ENCODE measurements around the gene TEX19. TPM values are rescaled to one million over a fixed set of nuclear protein-coding genes. Genes with fewer than 3 reads are reported as not detected.
"Not testable (repeated sequence)": the region's sequence is repeated elsewhere in the genome, so short reads cannot be mapped to it uniquely, and the experiment has no call there.

Gene TEX19
- total RNA-seq, 1 donor from 2014 or later = 0.10 TPM

DNA sequence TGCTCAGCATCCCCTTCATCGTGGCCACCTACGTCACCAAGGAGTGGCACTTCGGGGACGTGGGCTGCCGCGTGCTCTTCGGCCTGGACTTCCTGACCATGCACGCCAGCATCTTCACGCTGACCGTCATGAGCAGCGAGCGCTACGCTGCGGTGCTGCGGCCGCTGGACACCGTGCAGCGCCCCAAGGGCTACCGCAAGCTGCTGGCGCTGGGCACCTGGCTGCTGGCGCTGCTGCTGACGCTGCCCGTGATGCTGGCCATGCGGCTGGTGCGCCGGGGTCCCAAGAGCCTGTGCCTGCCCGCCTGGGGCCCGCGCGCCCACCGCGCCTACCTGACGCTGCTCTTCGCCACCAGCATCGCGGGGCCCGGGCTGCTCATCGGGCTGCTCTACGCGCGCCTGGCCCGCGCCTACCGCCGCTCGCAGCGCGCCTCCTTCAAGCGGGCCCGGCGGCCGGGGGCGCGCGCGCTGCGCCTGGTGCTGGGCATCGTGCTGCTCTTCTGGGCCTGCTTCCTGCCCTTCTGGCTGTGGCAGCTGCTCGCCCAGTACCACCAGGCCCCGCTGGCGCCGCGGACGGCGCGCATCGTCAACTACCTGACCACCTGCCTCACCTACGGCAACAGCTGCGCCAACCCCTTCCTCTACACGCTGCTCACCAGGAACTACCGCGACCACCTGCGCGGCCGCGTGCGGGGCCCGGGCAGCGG, 15.7 kb downstream of the TEX19 start:
- Mint-ChIP-seq H3K4me3 (no peak overlapping the region), H3K27me3 (ENCODE audit: insufficient read depth) (peaks cover 51% of the 10 kb centered on the region), H3K4me1 (ENCODE audit: low read depth) (peaks cover 20% of the 10 kb centered on the region), H3K9me3 (no peaks in the 10 kb centered on the region), H3K36me3 (ENCODE audit: low read depth) (no peaks in the 10 kb centered on the region), H3K27ac (no peak overlapping the region)
- no peak for DNase-seq (ENCODE audit: low spot score)
- intact Hi-C loops (cut with micrococcal nuclease) = no loop called here

DNA sequence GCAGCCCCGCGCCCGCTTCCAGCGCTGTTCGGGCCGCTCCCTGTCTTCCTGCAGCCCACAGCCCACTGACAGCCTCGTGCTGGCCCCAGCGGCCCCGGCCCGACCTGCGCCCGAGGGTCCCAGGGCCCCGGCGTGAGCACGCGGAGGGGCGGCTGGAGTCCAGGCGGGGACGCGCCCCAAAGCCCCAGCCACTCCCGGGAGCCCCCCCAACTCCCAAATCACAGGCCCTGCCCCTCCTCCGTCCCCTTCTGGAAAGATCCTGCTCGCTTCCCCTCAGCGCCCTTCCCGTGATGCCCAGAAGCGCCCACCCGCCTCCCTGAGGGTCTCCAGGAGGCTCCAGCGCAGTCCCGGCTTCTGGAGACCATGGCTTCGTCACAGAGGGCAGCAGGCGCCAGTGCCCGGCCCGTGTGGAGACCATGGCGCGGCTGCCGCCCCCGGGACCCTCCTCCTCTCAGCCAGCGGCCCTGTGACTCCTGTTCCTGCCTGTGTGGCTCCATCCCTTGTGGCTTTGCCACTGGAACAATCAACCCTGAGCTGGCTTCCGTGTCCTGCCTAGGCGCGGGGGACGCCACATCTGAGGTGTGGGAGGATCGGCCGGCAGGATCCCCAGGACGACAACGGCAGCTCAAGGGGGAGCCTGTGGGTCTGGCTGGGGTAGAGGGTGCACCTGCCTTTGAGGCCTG, 16.5 kb downstream of the TEX19 start:
- intact Hi-C loops (cut with micrococcal nuclease) = no loop called here
- Mint-ChIP-seq H3K4me3 (no peak overlapping the region), H3K27ac (no peak overlapping the region), H3K9me3 (no peaks in the 10 kb centered on the region), H3K36me3 (ENCODE audit: low read depth) (no peaks in the 10 kb centered on the region), H3K4me1 (ENCODE audit: low read depth) (peaks cover 19% of the 10 kb centered on the region), H3K27me3 (ENCODE audit: insufficient read depth) (peaks cover 51% of the 10 kb centered on the region)
- no peak for DNase-seq (ENCODE audit: low spot score)

DNA sequence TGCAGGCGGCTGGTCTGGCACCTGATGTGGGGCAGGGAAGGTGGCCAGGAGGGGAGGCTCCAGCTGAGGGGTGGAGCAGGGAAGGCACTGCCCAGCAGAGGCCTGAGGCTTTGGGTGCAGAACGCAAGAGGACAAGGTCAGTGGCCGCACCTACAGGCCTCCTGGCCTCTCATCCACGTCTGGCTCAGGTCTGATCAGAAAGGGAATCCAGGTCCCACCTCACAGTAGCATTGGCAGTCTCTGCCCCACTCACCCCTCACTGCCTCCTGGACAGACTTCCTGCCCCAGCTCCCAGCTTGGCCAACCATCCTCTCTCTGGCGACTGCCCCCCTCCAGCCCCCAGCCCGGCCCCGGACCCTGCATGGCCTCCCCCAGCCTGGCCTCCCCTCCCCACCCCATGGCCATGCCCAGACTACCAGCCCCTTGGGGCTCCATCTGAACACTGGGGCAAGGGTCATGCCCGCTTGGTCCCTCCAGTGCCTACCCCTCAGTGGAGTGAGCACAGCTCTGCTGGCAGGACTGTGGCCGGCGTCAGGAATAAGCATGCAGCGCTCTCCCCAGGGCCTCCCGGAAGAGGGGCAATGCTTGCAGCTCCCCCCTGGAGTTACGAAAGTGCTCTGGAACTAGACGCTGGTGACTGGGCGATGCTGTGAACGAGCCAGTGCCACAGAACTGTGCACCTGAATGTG, 17.1 kb downstream of the TEX19 start:
- Mint-ChIP-seq H3K27me3 (ENCODE audit: insufficient read depth) (peaks cover 44% of the 10 kb centered on the region), H3K9me3 (no peaks in the 10 kb centered on the region), H3K27ac (no peak overlapping the region), H3K36me3 (ENCODE audit: low read depth) (no peaks in the 10 kb centered on the region), H3K4me3 (no peak overlapping the region), H3K4me1 (ENCODE audit: low read depth) (peaks cover 12% of the 10 kb centered on the region)
- intact Hi-C loops (cut with micrococcal nuclease) = no loop called here
- DNase-seq (ENCODE audit: low spot score) = no peak

DNA sequence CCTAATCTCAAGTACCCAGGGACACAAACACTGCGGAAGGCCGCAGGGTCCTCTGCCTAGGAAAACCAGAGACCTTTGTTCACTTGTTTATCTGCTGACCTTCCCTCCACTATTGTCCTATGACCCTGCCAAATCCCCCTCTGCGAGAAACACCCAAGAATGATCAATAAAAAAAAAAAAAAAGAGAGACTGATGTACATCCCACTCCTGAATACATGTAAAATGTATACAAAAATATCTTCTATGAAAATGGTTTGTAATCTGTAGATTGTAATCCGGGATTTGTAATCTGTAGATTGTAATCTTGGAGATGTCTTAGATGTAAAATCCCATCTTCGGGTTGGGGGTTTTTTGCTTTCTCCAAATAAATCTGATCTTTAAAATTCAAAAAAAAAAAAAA, 18.2 kb downstream of the TEX19 start:
- H3K4me3 Mint-ChIP-seq; DNase-seq (ENCODE audit: low spot score); H3K27ac Mint-ChIP-seq; intact Hi-C loops (cut with micrococcal nuclease); H3K36me3 Mint-ChIP-seq (ENCODE audit: low read depth); H3K9me3 Mint-ChIP-seq: not testable (repeated sequence)
- peaks cover 12% of the 10 kb centered on the region for H3K4me1 Mint-ChIP-seq (ENCODE audit: low read depth)
- H3K27me3 Mint-ChIP-seq (ENCODE audit: insufficient read depth) = peaks cover 42% of the 10 kb centered on the region

DNA sequence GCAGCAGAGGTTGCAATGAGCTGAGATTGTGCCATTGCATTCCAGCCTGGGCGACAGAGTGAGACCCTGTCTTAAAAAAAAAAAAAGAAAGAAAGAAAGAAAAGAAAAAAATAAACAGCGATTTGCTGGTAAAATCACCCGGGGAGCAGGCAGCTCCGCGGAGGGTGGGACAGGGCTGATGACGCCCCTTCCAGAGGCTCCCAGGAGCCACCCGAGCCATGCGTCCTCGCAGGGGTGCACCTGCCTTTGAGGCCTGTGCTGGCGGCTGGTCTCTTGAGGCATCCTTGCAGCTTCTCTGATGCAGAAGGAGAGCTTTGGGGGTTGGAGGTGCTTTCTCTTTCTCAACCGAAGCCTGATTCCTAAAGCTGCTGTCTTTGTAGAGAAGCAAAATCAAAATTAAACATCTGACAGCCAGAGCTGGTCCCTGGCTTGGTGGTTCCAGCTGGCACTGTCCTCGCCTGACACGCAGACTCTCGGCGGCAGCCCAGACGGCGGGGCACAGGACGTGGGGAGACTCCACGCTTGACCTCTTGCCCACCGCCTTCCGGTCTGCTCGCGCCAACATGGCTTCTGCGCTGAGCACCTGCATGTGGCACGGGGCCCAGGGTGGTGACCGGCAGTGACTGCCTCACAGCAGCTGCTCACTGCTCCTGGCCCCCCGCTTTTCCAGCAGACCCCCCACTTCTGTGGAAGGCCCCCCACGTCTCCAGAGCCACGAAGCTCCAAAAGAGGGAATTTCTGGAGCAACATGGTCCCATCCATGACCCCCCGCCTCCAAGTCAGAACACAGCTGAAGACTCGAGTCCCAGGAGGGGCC, 19.1 kb downstream of the TEX19 start:
- Mint-ChIP-seq H3K27me3 (ENCODE audit: insufficient read depth) (peaks cover 34% of the 10 kb centered on the region), H3K4me3 (no peak overlapping the region), H3K4me1 (ENCODE audit: low read depth) (peaks cover 4% of the 10 kb centered on the region), H3K27ac (no peak overlapping the region), H3K36me3 (ENCODE audit: low read depth) (no peaks in the 10 kb centered on the region), H3K9me3 (no peaks in the 10 kb centered on the region)
- DNase-seq (ENCODE audit: low spot score) = no peak
- intact Hi-C loops (cut with micrococcal nuclease) = no loop called here

DNA sequence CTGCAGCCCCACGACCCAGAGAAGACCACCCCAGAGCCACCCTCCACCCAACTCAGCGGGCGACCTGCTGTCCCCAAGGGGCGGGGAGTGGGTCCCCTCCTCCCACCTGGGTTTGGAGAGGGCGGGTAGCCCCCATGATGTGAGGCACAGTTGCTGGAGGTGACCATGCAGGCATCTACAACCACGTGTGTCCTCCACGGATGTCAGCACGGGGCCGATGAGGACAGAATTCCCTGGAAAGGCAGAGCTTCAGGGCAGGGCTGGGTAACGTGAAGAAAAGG, 19.6 kb downstream of the TEX19 start:
- Mint-ChIP-seq H3K9me3 (no peaks in the 10 kb centered on the region), H3K4me3 (no peak overlapping the region), H3K27me3 (ENCODE audit: insufficient read depth) (peaks cover 29% of the 10 kb centered on the region), H3K4me1 (ENCODE audit: low read depth) (no peaks in the 10 kb centered on the region), H3K27ac (no peak overlapping the region), H3K36me3 (ENCODE audit: low read depth) (no peaks in the 10 kb centered on the region)
- DNase-seq (ENCODE audit: low spot score) = no peak
- intact Hi-C loops (cut with micrococcal nuclease) = no loop called here

DNA sequence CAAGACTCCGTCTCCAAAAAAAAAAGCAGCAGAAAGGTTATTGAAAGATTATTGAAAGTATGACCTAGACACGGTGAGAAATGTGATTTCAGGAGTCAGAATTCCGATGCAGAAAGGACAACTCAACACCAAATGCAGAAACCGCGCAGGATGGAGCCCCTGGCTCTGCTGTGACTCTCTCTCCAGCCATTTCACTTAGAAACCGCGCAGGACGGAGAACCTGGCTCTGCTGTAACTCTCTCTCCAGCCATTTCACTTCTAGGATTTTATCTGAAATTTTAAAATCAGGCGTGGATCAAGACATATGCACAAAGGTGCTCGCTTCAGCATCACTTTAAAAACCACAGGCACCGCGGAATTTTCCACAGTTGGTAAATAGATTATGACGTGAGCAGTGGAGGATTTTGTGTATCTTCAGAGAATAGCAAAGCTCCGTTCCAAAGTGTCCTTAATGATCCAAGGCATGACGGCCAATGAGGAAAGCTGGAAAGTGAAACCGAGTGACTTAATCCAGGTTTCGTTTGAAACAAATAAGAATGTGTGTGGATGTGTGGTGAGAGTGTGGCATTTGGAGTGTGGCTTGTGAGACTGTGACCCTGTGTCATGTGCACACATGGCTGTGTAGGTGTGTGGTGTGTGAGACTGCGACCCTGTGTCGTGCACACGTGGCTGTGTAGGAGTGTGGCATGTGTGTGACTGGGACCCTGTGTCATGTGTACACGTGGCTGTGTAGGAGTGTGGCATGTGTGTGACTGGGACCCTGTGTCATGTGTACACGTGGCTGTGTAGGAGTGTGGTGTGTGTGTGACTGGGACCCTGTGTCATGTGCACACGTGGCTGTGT, 22.0 kb downstream of the TEX19 start:
- no peak for DNase-seq (ENCODE audit: low spot score)
- no peak overlapping the region for H3K27ac Mint-ChIP-seq
- H3K27me3 Mint-ChIP-seq (ENCODE audit: insufficient read depth) = peaks cover 23% of the 10 kb centered on the region
- H3K4me3 Mint-ChIP-seq = no peak overlapping the region
- H3K4me1 Mint-ChIP-seq (ENCODE audit: low read depth) = no peaks in the 10 kb centered on the region
- H3K9me3 Mint-ChIP-seq = no peaks in the 10 kb centered on the region
- intact Hi-C loops (cut with micrococcal nuclease) = no loop called here
- H3K36me3 Mint-ChIP-seq (ENCODE audit: low read depth) = no peaks in the 10 kb centered on the region

DNA sequence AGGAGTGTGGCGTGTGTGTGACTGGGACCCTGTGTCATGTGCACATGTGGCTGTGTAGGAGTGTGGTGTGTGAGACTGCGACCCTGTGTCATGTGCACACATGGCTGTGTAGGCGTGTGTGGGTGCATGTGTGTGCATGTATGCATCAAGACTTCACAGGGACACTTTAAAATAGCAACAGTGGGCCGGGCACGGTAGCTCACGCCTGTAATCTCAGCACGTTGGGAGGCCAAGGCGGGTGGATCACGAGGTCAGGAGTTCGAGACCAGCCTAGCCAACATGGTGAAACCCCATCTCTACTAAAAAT, 22.6 kb downstream of the TEX19 start:
- intact Hi-C loops (cut with micrococcal nuclease); H3K4me1 Mint-ChIP-seq (ENCODE audit: low read depth); H3K4me3 Mint-ChIP-seq; H3K36me3 Mint-ChIP-seq (ENCODE audit: low read depth); H3K9me3 Mint-ChIP-seq; DNase-seq (ENCODE audit: low spot score); H3K27ac Mint-ChIP-seq: not testable (repeated sequence)
- H3K27me3 Mint-ChIP-seq (ENCODE audit: insufficient read depth) = peaks cover 19% of the 10 kb centered on the region

DNA sequence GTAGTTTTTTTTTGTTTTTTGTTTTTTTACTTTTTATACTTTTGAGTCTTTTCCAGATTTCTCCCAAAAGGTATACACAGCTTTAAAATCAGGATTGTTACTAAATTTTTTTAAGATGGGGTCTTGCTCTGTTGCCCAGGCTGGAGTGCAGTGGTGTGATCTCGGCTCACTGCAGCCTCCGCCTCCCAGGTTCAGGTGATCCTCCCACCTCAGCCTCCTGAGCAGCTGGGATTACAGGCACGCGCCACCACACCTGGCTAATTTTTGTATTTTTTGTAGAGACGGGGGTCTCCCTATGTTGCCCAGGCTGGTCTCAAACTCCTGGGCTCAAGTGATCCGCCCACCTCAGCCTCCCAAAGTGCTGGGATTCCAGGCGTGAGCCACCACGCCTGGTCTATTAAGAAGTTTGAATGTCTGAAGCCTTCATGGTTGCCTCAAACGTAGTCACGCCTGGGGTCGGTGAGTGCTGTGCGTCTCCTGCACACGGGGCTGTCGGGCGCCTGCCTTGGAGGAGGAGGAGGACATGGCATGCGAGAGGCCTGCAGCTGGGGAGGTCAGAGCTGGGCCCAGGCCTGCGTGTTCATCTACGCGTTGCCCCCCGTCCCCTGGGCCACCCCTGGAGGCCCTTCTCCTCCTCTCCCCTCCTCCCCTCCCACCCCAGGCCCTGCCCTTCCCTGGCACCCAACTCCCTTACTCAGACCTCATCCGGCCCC, 23.3 kb downstream of the TEX19 start:
- H3K4me1 Mint-ChIP-seq (ENCODE audit: low read depth); H3K9me3 Mint-ChIP-seq; H3K27ac Mint-ChIP-seq; DNase-seq (ENCODE audit: low spot score); H3K36me3 Mint-ChIP-seq (ENCODE audit: low read depth); intact Hi-C loops (cut with micrococcal nuclease); H3K4me3 Mint-ChIP-seq: not testable (repeated sequence)
- peaks cover 18% of the 10 kb centered on the region for H3K27me3 Mint-ChIP-seq (ENCODE audit: insufficient read depth)

DNA sequence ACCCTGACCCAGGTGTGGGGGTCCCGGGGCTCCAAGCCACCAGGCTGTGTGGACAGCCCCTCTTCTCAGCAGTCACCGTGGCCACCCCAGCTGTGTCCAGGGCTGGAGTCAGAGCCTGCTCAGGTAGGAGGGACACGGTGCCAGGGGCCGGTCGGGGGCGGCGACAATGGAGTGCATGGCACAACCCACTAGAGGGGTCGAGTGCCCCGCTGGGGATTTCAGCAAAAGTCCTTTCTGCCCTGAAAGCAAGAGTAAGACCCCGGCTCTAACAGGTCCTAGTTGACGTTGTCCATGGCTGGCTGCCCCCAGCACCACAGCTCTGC, 23.8 kb downstream of the TEX19 start:
- H3K9me3 Mint-ChIP-seq = no peaks in the 10 kb centered on the region
- no peak overlapping the region for H3K27ac Mint-ChIP-seq
- H3K4me3 Mint-ChIP-seq = no peak overlapping the region
- H3K4me1 Mint-ChIP-seq (ENCODE audit: low read depth) = peaks cover 4% of the 10 kb centered on the region
- no peaks in the 10 kb centered on the region for H3K36me3 Mint-ChIP-seq (ENCODE audit: low read depth)
- H3K27me3 Mint-ChIP-seq (ENCODE audit: insufficient read depth) = peaks cover 13% of the 10 kb centered on the region
- intact Hi-C loops (cut with micrococcal nuclease) = no loop called here
- no peak for DNase-seq (ENCODE audit: low spot score)

DNA sequence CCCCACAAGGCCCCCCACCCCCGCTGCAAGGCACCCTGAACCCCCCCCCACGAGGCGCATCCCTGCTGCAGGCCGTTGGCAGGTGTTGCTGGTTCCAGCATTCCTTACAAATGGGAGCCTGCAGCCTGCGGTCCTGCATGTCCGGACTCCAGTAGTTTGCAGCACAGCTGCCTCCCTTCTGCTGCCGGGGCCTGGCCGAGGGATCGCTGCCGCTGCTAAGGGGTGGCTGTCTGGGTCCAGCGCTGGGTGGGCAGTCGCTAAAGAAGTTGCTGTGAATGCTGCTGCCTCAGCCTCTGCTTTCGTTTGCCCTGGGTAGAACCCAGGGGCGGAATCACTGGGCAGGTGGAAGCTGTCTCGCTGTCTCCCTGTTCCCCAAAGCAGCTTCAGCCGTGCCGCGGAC, 24.4 kb downstream of the TEX19 start:
- Mint-ChIP-seq H3K4me1 (ENCODE audit: low read depth) (peaks cover 4% of the 10 kb centered on the region), H3K9me3 (no peaks in the 10 kb centered on the region), H3K36me3 (ENCODE audit: low read depth) (no peaks in the 10 kb centered on the region), H3K4me3 (no peak overlapping the region), H3K27me3 (ENCODE audit: insufficient read depth) (peaks cover 9% of the 10 kb centered on the region), H3K27ac (no peak overlapping the region)
- intact Hi-C loops (cut with micrococcal nuclease) = no loop called here
- no peak for DNase-seq (ENCODE audit: low spot score)

DNA sequence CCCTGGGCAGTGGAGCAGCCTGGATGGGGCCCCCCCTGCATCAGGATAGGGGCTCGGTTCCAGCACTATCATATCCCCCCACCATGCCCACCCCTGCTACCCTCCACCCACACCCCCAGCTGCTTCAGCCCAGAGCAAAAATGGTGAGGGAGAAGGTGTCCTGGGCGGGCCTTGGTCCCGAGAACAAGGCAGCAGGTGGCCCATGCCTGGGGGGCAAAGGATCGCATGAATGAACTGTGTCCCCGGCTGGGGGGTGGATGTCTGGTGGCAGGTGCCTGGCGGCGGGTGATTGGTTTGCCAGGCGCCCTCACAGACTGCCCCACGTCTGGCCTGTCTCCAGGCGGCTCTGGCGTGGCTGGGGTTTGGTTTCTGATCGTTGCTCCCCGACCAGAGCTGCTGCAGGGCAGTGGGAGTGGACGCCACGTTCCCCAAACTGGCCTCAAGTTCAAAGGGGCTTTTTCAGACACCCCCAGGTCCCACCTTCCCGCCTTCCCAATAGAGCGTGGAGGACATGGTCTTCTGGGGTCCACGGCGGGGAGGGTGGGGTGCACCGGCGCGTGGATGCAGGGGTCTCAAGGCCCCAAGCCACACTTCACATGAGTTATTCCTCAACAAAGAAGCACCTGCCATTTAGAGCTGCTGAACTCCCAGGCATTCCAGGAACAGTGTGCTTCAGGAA, 25.1 kb downstream of the TEX19 start:
- no peak overlapping the region for H3K4me3 Mint-ChIP-seq
- H3K4me1 Mint-ChIP-seq (ENCODE audit: low read depth) = peaks cover 4% of the 10 kb centered on the region
- H3K27ac Mint-ChIP-seq = no peak overlapping the region
- no peaks in the 10 kb centered on the region for H3K9me3 Mint-ChIP-seq
- intact Hi-C loops (cut with micrococcal nuclease) = no loop called here
- H3K36me3 Mint-ChIP-seq (ENCODE audit: low read depth) = no peaks in the 10 kb centered on the region
- H3K27me3 Mint-ChIP-seq (ENCODE audit: insufficient read depth) = peaks cover 8% of the 10 kb centered on the region
- no peak for DNase-seq (ENCODE audit: low spot score)
